Breast epithelium (tissue), 3 donors: ENCODE data around the gene CNTNAP3.
"Not testable (repeated sequence)": the region's sequence is repeated elsewhere in the genome, so short reads cannot be mapped to it uniquely, and the experiment has no call there.

Experiments
- POLR2A ChIP-seq: fragments of 450-650 bp; IDR thresholded peaks from one replicate; pipeline ENCODE4 v1.6.1; 2016; ENCODE audit warnings: antibody characterized with exemption, mild to moderate bottlenecking, moderate library complexity
- POLR2AphosphoS5 ChIP-seq, 3 donors: sonication (generic); formaldehyde crosslinking; IDR thresholded peaks; one replicate each; pipeline ENCODE4 v1.6.1; 2017; ENCODE audit warnings: antibody characterized with exemption in 3 of 3
- TF ChIP-seq, protein P1 (sequence below), 3 donors: fragments of 450-650 bp; IDR thresholded peaks; one replicate each; pipeline ENCODE4 v1.5.1; 2016 to 2017; ENCODE audit warnings: antibody characterized with exemption in 3 of 3, mild to moderate bottlenecking in 3 of 3, moderate library complexity in 3 of 3

DNA sequence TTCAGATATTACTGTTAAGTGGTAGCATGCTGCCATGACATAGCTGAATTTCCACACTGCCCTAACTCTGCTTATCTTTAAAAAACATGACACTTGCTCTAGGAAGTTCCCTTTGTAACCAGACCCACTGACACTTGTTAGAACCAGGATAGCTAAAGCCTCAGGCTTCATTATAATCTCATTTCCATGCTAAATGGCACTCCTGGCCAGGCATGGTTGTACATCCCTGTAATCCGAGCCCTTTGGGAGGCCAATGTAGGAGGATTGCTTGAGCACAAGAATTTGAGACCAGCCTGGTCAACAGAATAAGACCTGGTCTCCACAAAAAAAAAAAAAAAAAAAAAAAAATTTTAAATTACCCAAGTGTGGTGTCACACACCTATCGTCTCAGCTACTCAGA, 254.1 kb downstream of the CNTNAP3 start:
- TF ChIP-seq, protein P1, sequence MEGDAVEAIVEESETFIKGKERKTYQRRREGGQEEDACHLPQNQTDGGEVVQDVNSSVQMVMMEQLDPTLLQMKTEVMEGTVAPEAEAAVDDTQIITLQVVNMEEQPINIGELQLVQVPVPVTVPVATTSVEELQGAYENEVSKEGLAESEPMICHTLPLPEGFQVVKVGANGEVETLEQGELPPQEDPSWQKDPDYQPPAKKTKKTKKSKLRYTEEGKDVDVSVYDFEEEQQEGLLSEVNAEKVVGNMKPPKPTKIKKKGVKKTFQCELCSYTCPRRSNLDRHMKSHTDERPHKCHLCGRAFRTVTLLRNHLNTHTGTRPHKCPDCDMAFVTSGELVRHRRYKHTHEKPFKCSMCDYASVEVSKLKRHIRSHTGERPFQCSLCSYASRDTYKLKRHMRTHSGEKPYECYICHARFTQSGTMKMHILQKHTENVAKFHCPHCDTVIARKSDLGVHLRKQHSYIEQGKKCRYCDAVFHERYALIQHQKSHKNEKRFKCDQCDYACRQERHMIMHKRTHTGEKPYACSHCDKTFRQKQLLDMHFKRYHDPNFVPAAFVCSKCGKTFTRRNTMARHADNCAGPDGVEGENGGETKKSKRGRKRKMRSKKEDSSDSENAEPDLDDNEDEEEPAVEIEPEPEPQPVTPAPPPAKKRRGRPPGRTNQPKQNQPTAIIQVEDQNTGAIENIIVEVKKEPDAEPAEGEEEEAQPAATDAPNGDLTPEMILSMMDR (IDR thresholded peaks at IDR 0.05) = not testable (repeated sequence)
- TF ChIP-seq POLR2A; POLR2AphosphoS5 (IDR thresholded peaks at IDR 0.05): not testable (repeated sequence)
